HG02763 (cell line): Measurements from ENCODE around the gene PPP1R7.

ENCODE experiments used
- ATAC-seq: cut with Tn5 transposase; IDR thresholded peaks from one replicate; pipeline ENCODE4 v1.9.1; 2021; ENCODE audit warnings: mild to moderate bottlenecking, moderate library complexity; ENCODE audit not compliant: unreplicated experiment

PPP1R7 gene

GRCh38 chr2:241138471-241138870 lies 11.8 kb upstream of the PPP1R7 start:
- no peak for ATAC-seq

GRCh38 chr2:241139531-241140444 lies 10.5 kb upstream of the PPP1R7 start:
- ATAC-seq = no peak

DNA sequence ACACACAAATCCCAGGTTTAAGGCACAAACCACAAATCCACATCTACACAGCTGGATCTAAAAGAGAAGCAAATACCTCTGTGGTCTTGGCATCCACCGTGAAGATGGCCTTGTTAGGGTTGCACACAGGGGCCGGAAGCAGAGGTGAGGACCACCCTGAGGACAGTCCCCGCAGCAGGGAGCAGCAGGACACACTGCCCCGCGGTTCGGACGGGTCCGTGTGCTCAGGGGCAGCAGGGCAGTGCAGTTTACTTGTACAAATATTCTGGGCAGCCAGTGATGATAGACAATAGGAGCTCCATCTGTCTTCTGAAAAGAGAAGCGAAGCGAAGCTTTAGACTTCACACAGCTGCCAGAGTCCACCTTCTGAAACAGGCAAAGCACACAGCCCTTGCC lies 9.8 kb upstream of the PPP1R7 start:
- no peak for ATAC-seq

DNA sequence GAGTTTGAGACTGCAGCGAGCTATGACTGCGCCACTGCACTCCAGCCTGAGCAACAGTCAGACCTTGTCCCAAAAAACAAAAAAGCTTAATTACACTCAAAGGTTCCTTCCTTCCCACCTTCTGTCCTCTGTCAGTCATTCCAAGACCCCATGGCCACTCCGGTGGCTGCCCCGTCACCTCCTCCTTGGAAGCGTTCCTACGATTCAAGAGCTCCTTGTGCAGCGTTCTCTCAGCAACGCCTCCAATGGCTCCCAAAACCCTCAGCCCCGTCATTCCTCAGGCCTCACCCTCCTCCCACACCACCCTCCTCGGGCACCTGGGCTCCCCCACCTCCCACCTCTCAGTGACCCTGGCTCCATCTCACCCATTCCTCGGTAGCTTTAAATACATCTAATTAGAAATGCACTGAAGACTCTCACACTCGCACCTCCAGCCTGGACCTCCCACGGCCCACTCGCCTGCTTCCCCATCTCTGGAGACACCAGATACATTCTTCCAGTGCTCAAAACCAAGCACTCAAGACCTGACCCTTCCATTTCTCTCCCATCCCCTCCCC lies 9.0 kb upstream of the PPP1R7 start:
- ATAC-seq = no peak

DNA sequence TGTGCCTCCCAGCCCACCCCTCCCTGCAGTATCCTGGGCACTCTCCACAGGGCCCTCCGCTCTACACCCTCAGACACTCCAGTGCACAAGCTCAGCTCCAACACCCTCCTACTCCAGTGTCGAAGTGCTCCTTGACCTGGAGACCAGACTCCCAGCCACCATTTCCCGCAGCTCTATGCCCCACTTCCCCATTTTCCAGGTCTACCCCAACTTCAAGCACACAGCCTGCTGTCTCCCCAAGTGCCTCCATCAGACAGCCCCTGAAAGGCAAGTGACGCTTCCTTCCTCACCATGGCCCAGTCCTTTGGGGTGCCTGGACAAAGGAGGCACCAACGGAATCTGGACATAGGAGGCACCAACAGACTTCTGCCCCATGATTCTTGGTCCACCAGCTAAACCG lies 8.2 kb upstream of the PPP1R7 start:
- no peak for ATAC-seq

- no peak for ATAC-seq
These were observed 7.7 kb upstream of the PPP1R7 start for GRCh38 chr2:241142593-241142992.

DNA sequence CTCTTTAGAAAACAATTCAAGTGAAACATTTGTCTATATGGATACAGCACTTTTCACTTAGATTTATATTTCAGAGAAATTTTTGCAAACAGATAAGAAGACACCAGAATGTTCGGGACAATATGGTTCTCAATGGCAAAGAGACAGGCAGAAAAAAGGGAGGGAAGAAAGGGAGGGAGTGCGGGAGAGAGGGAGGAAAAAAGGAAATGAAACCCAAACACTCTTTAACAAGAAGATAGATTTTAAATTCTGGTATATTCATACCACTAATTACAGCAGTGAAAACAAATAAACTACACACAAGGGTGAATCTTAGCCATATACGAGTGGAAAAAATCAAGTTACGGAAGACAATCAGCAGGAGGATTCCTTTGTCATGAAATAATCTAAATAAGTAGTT lies 4.0 kb upstream of the PPP1R7 start:
- no peak for ATAC-seq

- ATAC-seq = no peak
These were observed 2.9 kb upstream of the PPP1R7 start for GRCh38 chr2:241147336-241147735.

DNA sequence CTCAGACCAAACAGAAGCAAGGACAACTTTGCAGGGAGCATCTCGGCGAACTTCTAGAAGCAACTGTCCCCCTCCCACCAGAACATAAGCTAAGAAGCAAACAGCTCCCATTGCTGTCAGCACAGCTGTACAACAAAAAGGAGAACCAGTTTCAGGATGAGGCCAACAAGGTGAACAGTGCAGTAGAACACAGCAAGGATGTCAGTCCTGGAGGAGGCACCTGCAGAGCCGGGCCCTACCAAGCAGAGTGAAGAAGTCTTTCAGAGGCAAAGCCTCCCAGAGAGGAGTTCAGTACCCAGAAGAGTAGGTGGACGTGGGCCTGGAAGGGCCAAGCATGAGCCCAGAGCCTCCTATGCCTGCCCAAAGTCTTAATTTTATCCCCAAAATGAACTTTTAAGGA lies 2.0 kb upstream of the PPP1R7 start:
- no peak for ATAC-seq

DNA sequence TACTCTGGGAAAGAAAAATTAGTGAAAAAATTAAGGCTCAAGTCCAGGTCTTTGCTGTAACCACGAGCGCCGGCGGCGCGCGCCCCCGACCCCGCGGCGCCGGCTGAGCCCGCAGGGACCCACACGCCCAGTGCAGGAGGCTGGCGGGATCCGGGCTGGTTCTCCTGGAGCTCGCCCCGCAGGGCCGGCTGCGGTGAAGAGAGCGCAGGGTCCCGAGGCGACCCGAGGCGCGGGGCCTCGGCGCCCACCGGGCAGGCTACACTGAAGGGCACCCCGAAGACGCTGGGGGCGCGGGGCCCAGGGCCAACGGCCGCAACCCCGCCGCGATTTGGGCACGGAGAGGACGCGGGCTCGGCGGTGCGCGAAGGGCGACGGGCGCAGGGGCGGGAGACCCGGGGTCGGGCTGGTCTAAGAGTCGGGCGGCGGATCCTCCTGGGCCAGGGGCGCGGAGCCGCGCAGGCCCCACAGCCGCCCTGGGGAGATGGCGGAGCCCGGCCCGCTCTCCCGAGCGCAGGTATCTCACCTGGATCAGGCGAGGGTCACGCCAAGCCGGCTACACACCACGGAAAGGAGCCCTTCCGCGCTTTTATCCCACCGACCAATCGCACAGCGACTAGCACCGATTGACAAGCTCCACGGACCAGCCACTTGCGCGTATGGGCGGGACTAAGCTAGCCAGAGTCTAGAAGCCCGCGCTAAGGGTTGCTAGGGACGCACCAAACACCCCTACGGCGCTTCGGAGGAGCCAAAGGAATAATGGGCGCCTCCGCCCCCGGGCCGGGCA lies 1.2 kb upstream of the PPP1R7 start, which contains the start of gene PASK:
Gene PASK, minus strand, starts transcription at position 582 of the 784 bp plus-strand sequence. CDS start 6,440 bp downstream, outside the sequence.
- ATAC-seq = peak; percentile 70

DNA sequence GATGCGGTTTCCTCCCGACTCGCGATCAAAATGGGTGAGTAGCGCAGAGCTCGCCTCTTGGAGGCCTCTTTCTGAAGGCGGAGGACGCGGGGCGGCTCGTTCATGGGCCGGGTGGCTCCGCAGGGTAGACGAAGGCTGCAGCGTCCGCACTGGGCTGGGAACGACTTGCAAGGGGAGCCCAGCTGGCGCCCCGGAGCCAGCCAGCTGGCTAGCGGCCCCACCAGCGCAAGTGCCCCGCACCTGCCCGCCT lies 667 bp upstream of the PPP1R7 start:
- no peak for ATAC-seq

GRCh38 chr2:241150660-241151530 lies 628 bp downstream of the PPP1R7 start:
- ATAC-seq = no peak

DNA sequence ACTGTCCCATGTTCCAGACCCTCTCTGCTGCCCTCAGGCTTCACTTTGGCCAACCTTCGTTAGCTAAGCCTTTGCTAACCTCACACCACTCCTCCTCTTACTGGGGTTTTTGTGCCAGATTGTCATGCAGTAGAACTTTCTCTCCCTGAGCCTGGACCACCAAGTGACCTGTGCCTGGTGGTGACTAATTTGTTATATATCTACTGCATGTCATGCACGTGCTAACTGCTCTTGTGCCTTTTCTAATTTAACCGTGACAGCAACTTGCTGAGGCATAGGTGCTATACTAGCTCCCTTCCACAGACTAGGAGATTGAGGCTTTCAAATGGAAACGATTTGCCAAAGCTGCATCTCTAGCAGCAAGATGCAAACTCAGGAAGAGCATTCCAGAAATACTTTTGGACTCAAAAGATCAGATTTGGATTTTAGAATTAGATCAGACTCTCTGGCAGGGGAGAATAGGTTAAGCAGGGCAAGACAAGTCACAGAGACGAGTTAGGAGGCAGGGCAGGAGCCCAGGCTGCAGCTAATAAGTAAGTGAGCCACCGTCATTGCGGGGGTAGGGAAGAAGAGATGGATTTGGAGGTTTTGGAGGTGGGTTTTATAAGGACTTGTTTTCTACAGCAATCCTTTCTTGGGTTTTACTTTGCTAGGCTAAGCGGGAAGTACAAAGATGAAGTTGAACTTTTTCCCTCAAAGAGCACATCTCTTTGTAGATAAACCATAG lies 1.8 kb downstream of the PPP1R7 start:
- ATAC-seq = no peak

DNA sequence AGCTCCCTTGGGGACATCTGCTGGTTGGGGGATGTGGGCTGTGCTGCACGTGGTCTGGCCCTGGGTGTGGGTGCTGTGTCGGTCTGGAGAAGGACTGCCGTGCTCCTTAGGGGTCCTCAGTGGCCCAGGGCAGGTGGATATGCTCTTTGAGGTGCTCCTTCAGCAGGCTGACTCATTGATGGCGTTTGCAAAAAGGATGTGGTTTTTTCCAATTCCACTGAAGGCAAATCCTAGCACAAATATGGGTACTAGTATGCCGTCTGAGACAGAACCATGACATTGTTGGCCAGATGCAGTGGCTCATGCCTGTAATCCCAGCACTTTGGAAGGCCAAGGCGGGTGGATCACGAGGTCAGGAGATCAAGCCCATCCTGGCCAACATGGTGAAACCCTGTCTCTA lies 3.3 kb downstream of the PPP1R7 start:
- ATAC-seq = no peak

DNA sequence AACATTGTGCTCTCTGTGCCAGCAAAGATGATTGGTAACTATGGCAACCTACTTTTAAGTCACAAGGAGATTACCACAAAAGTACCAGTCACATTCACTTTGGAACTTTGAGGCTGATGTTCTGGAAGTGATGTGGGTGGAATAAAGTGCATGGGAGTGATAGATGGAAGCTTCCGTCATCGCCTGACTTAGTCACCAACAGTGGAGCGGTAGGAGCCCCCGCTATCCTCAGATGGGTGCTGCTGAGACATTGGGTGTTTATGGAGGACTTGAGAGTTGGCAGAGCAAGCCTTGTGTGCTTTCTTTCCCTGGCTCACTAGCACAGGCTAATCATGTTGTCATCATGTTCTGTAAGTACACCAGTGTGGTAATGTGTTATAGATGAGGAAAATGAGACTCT lies 4.6 kb downstream of the PPP1R7 start:
- no peak for ATAC-seq

GRCh38 chr2:241155936-241156335 lies 5.7 kb downstream of the PPP1R7 start:
- ATAC-seq = no peak

- no peak for ATAC-seq
These were observed 6.7 kb downstream of the PPP1R7 start for GRCh38 chr2:241156971-241157441.

DNA sequence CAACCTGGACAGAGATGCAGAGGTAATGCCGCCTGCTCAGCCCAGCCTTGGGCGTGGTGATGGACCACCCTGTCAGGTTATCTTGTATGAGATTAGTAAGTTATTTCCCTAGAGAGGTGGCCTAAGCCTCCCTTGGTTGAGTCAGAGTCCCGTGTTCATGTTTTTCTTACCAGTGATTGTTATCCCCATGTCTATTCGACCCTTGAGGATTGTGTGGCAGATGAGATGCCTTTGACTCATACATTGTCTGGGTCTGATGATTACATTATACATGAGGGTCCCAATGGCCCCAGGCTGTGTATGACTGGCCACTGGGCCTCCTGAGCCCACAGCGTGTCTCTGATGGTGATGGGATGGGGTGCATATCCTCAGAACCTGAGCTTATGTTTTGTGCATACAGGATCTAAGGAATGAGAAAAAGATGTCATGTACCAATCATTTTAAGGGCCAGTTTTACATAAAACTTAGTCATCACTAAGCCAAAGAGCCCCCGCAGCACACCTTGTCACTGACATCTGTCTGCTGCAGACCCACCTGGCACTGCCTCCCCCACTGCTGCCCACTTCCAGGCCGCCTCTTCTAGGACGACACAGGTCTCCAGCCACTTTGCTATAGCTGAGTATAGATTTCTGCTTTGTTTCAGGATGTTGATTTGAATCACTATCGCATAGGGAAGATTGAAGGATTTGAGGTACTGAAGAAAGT lies 7.7 kb downstream of the PPP1R7 start:
- ATAC-seq = no peak

GRCh38 chr2:241158546-241158900 lies 8.3 kb downstream of the PPP1R7 start:
- ATAC-seq = no peak

DNA sequence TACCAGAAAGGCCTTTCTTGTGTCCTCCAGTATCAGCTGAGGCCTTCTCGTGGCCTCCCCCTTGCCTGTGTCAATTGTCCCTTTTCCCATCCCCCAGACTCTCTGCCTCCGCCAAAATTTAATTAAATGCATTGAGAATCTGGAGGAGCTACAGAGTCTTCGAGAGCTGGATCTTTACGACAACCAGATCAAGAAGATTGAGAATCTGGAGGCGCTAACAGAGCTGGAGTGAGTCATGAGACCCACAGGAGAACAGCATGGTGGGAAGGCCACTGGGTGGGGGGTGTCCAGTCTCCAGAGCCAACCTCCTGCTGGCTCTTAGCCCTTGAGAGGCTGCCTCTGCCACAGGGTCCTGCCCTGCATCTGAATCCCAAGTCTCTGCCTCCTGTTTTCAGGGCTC lies 8.8 kb downstream of the PPP1R7 start:
- ATAC-seq = no peak
